Spleen (tissue), 11 donors: ENCODE measurements around the gene SLX4. TPM values are rescaled to one million over a fixed set of nuclear protein-coding genes. Genes with fewer than 3 reads are reported as not detected.

ENCODE experiments used
- DNase-seq: peaks from one replicate; pipeline ENCODE4 v3.0.0-alpha.2; 2020
- H3K27ac ChIP-seq, 8 donors: fragments of 200-600 bp; sonication (generic) in 7 of 8; 1 replicate in 4 of 8; 2 replicates in 4 of 8; pipeline versions ENCODE4 v1.5.0 to v1.8.0; 2016 to 2021; ENCODE audit warnings: inconsistent platforms in 4 of 8, mild to moderate bottlenecking in 4 of 8, moderate library complexity in 1 of 8
- H3K27me3 ChIP-seq, 7 donors: fragments of 200-600 bp; sonication (generic) in 6 of 7; replicated peaks in 1 of 7; 1 replicate in 4 of 7; 2 replicates in 3 of 7; pipeline versions ENCODE4 v1.5.0 to v1.8.0; 2016 to 2021; ENCODE audit warnings: inconsistent platforms in 3 of 7, mild to moderate bottlenecking in 1 of 7
- H3K36me3 ChIP-seq, 6 donors: fragments of 200-600 bp; sonication (generic) in 5 of 6; 1 replicate in 4 of 6; 2 replicates in 2 of 6; pipeline versions ENCODE4 v1.5.0 to v1.8.0; 2016 to 2021; ENCODE audit warnings: inconsistent platforms in 2 of 6
- H3K4me1 ChIP-seq, 6 donors: fragments of 200-600 bp; sonication (generic) in 5 of 6; 1 replicate in 3 of 6; 2 replicates in 3 of 6; pipeline versions ENCODE4 v1.5.0 to v1.8.0; 2016 to 2021; ENCODE audit warnings: inconsistent platforms in 3 of 6
- H3K4me3 ChIP-seq, 8 donors: fragments of 200-600 bp; sonication (generic) in 7 of 8; 1 replicate in 4 of 8; 2 replicates in 4 of 8; pipeline versions ENCODE4 v1.5.0 to v1.8.0; 2016 to 2021; ENCODE audit warnings: inconsistent platforms in 4 of 8, mild to moderate bottlenecking in 4 of 8, moderate library complexity in 2 of 8
- H3K9me3 ChIP-seq, 8 donors: fragments of 200-600 bp; sonication (generic) in 7 of 8; 1 replicate in 4 of 8; 2 replicates in 4 of 8; pipeline versions ENCODE4 v1.5.0 to v1.8.0; 2016 to 2021; ENCODE audit warnings: inconsistent platforms in 4 of 8
- CTCF ChIP-seq, 11 experiments: fragments of 200-600 bp in 7 of 11; fragments of 450-650 bp in 4 of 11; sonication (generic) in 4 of 11; IDR thresholded peaks in 8 of 11; conservative IDR thresholded peaks in 3 of 11; 1 replicate in 7 of 11; 2 replicates in 4 of 11; pipeline versions ENCODE4 v1.4.0 to v1.8.0; 2016 to 2021; ENCODE audit warnings: antibody characterized with exemption in 11 of 11, inconsistent platforms in 4 of 11, mild to moderate bottlenecking in 1 of 11
- POLR2A ChIP-seq, 3 donors: fragments of 450-650 bp; IDR thresholded peaks; one replicate each; pipeline ENCODE4 v1.5.1; 2017; ENCODE audit warnings: antibody characterized with exemption in 3 of 3, mild to moderate bottlenecking in 1 of 3
- POLR2AphosphoS5 ChIP-seq, 3 donors: sonication (generic); formaldehyde crosslinking; IDR thresholded peaks; one replicate each; pipeline ENCODE4 v1.5.1; 2017; ENCODE audit warnings: antibody characterized with exemption in 3 of 3
- WGBS, 5 donors: extraction: QIAGEN DNeasy Blood & Tissue Kit in 3 of 5; methylation state at CpG; one replicate each; pipeline versions ENCODE4 v1.1.5 to v1.1.7; 2013 to 2018; 5-methylcytosine and 5-hydroxymethylcytosine counted together
- intact Hi-C: fragments of 100-400 bp; cut with DNase I; formaldehyde crosslinking; loops from one replicate; pipeline ENCODE4 v1.15.0; 2023; ENCODE audit warnings: low total_unique reads
- polyA plus RNA-seq, 3 donors: library from polyadenylated mRNA; stranded (reverse); fragments of 200-250 nt; gene quantifications; one replicate each; pipeline ENCODE4 v1.2.1, GENCODE V29; 2013
- total RNA-seq, 7 donors: library from RNA; depleted of rRNA in 3 of 7; stranded (reverse); fragments of >200 nt in 3 of 7; fragmentation: NEBNext Ultra II Directional in 4 of 7; extraction: Animal tissue kit (Norgen Biotek cat#: 25700) in 4 of 7; gene quantifications; one replicate each; pipeline versions ENCODE4 v1.1.0 to v1.2.1, GENCODE V29; 2016 to 2021
- donor health status: healthy with polysubstance abuse.
- donor health status: DM: no; HTN: no; CAD: no; lungs with moderate emphysema.
- donor health status: DM: no; HTN: no; CAD: no.
- donor health status: Bipolar disorder and iron deficiency.
- donor health status: healthy.
- donor health status: DM: no; HTN: no; CAD: no.
- donor health status: DM: yes; HTN: yes; CAD: no.

Gene SLX4
- total and polyA plus RNA-seq, 10 donors = 1.8 to 8.8 (median 7.0) TPM

GRCh38 chr16:3553138-3553923 is 58.1 kb downstream of the SLX4 start:
- WGBS, 5 donors = 87 to 91% (median 90%) methylated on average over 11 of the region's 11 CpGs

GRCh38 chr16:3550851-3551847 is 60.3 kb downstream of the SLX4 start:
- WGBS, 5 donors = 91 to 96% (median 95%) methylated on average over 6 of the region's 6 CpGs
- TF ChIP-seq CTCF (IDR thresholded peaks at IDR 0.05 in 8 of 11, conservative IDR thresholded peaks at IDR 0.05 in 3 of 11) (no peak), POLR2AphosphoS5 (IDR thresholded peaks at IDR 0.05) (no peak), POLR2A (IDR thresholded peaks at IDR 0.05) (no peak)

More at GRCh38 chr16:3553138-3553923, 58.1 kb downstream of the SLX4 start:
- Histone ChIP-seq H3K27ac (no peak overlapping the region), H3K4me3 (no peak overlapping the region), H3K4me1 (peaks cover 0 to 15% (median 6%) of the 10 kb centered on the region in 6 donors), H3K36me3 (peaks cover 0 to 100% (median 63%) of the 10 kb centered on the region in 6 donors), H3K9me3 (no peaks in the 10 kb centered on the region), H3K27me3 (no peaks in the 10 kb centered on the region)
- TF ChIP-seq POLR2A (IDR thresholded peaks at IDR 0.05) (no peak), CTCF (IDR thresholded peaks at IDR 0.05 in 8 of 11, conservative IDR thresholded peaks at IDR 0.05 in 3 of 11) (no peak), POLR2AphosphoS5 (IDR thresholded peaks at IDR 0.05) (no peak)
- no peak for DNase-seq
- intact Hi-C loops = no loop called here

GRCh38 chr16:3549906-3550305 is 61.5 kb downstream of the SLX4 start:
- H3K27ac ChIP-seq = no peak overlapping the region
- H3K36me3 ChIP-seq = peaks cover 0 to 87% (median 56%) of the 10 kb centered on the region in 6 donors
- no peak overlapping the region for H3K4me3 ChIP-seq
- no peaks in the 10 kb centered on the region for H3K9me3 ChIP-seq
- intact Hi-C loops = no loop called here
- TF ChIP-seq POLR2A (IDR thresholded peaks at IDR 0.05) = no peak
- no peak for TF ChIP-seq CTCF (IDR thresholded peaks at IDR 0.05 in 8 of 11, conservative IDR thresholded peaks at IDR 0.05 in 3 of 11)
- peak in 1 of 3 donors; percentile 11 for TF ChIP-seq POLR2AphosphoS5 (IDR thresholded peaks at IDR 0.05)
- H3K27me3 ChIP-seq = no peaks in the 10 kb centered on the region
- WGBS, 5 donors = 95 to 100% (median 98%) methylated on average over 1 to 2 of the region's 2 CpGs; no CpG with 5 or more reads in 1 of the 5 donors
- peaks cover 0 to 31% (median 11%) of the 10 kb centered on the region in 6 donors for H3K4me1 ChIP-seq
- peak; percentile 39 for DNase-seq

More at GRCh38 chr16:3550851-3551847, 60.3 kb downstream of the SLX4 start:
- no peak for DNase-seq
- no peaks in the 10 kb centered on the region for H3K27me3 ChIP-seq
- no peak overlapping the region for H3K27ac ChIP-seq
- H3K36me3 ChIP-seq = peaks cover 0 to 95% (median 56%) of the 10 kb centered on the region in 6 donors
- intact Hi-C loops = no loop called here
- H3K4me1 ChIP-seq = peaks cover 0 to 35% (median 11%) of the 10 kb centered on the region in 6 donors
- no peak overlapping the region for H3K4me3 ChIP-seq
- H3K9me3 ChIP-seq = no peaks in the 10 kb centered on the region
